ENCODE measurements around the gene DOCK7. TPM values are rescaled to one million over a fixed set of nuclear protein-coding genes. Genes with fewer than 3 reads are reported as not detected.

Gene DOCK7
- total RNA-seq, 3 donors from 2014 or later, result 35.7 to 60.7 (median 49.2) TPM

DNA sequence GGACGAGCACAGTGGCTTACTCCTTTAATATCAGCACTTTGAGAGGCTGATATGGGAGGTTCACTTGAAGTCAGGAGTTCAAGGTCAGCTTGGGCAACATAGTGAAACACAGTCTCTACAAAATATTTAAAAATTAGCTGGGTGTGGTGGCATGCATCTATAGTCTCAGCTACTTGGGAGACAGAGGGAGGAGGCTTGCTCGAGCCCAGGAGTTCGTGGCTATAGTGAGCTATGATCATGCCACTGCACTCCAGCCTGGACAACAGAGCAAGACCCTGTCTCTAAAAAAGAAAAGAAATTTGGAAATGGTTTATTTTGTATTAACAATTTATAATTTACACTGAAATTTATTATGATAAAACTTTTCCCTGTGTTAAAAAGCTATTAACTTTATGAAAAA is 92.5 kb downstream of the DOCK7 start:
- Histone ChIP-seq H3K4me3 (no peak overlapping the region), H3K9me3 (no peaks in the 10 kb centered on the region), H3K27ac (no peak overlapping the region), H3K4me1 (no peaks in the 10 kb centered on the region), H3K27me3 (no peaks in the 10 kb centered on the region), H3K36me3 (no peaks in the 10 kb centered on the region)
- TF ChIP-seq POLR2A (IDR thresholded peaks at IDR 0.05) (no peak), POLR2AphosphoS5 (IDR thresholded peaks at IDR 0.05) (no peak)
- TF ChIP-seq, protein P1, sequence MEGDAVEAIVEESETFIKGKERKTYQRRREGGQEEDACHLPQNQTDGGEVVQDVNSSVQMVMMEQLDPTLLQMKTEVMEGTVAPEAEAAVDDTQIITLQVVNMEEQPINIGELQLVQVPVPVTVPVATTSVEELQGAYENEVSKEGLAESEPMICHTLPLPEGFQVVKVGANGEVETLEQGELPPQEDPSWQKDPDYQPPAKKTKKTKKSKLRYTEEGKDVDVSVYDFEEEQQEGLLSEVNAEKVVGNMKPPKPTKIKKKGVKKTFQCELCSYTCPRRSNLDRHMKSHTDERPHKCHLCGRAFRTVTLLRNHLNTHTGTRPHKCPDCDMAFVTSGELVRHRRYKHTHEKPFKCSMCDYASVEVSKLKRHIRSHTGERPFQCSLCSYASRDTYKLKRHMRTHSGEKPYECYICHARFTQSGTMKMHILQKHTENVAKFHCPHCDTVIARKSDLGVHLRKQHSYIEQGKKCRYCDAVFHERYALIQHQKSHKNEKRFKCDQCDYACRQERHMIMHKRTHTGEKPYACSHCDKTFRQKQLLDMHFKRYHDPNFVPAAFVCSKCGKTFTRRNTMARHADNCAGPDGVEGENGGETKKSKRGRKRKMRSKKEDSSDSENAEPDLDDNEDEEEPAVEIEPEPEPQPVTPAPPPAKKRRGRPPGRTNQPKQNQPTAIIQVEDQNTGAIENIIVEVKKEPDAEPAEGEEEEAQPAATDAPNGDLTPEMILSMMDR (IDR thresholded peaks at IDR 0.05), result no peak
- intact Hi-C loops (cut with DNase I; ENCODE audit: low total_unique reads), result no loop called here
- DNase-seq (ENCODE audit: low spot score in 2 of 2), result no peak

DNA sequence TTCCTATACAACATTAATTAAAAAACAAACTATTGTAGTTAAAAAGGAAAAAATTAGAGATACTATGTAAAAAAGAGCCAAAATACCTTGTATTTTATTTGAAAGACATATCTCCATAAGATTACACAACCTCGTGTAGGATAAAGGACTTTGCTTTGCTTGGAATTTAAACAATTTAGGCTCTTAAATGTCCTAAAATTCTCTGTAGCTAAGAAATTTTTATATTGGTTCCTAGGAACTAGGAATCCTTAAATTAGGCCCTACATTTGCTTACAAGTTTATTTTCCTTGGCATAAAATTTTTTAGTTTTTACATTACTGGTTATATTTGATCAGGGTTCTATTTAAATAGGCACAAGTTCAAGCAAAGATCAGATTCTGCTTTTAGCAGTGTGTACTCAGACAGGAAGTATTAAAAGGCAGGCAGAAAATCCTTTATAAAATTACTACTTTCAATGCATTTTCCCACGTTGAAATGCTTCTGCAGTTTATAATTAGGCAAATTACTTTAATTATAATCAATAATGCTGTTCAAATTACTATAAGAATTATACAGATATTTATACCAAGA is 94.3 kb downstream of the DOCK7 start:
- TF ChIP-seq POLR2AphosphoS5 (IDR thresholded peaks at IDR 0.05) (no peak), POLR2A (IDR thresholded peaks at IDR 0.05) (no peak)
- TF ChIP-seq, protein P1 (IDR thresholded peaks at IDR 0.05), result no peak
- H3K4me3 ChIP-seq, result no peak overlapping the region
- no peaks in the 10 kb centered on the region for H3K9me3 ChIP-seq
- intact Hi-C loops (cut with DNase I; ENCODE audit: low total_unique reads), result no loop called here
- no peak for DNase-seq (ENCODE audit: low spot score in 2 of 2)
- no peaks in the 10 kb centered on the region for H3K36me3 ChIP-seq
- H3K4me1 ChIP-seq, result no peaks in the 10 kb centered on the region
- H3K27ac ChIP-seq, result no peak overlapping the region
- no peaks in the 10 kb centered on the region for H3K27me3 ChIP-seq

DNA sequence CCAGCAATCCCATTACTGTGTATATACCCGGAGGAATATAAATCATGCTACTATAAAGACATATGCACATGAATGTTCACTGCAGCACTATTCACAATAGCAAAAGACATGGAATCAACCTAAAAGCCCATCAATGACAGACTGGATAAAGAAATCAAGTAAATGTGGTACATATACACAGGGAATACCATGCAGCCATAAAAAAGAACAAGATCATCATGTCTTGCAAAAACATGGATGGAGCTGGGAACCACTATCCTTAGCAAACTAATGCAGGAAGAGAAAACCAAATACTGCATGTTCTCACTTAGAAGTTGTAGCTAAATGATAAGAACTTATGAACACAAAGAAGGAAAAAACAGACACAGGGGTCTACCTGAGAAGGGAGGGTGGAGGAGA is 97.2 kb downstream of the DOCK7 start:
- H3K9me3 ChIP-seq, result no peaks in the 10 kb centered on the region
- no peak overlapping the region for H3K27ac ChIP-seq
- no peaks in the 10 kb centered on the region for H3K27me3 ChIP-seq
- no peak for DNase-seq (ENCODE audit: low spot score in 2 of 2)
- H3K36me3 ChIP-seq, result no peaks in the 10 kb centered on the region
- H3K4me3 ChIP-seq, result no peak overlapping the region
- H3K4me1 ChIP-seq, result no peaks in the 10 kb centered on the region
- intact Hi-C loops (cut with DNase I; ENCODE audit: low total_unique reads), result no loop called here
- TF ChIP-seq POLR2AphosphoS5 (IDR thresholded peaks at IDR 0.05), result no peak
- TF ChIP-seq POLR2A (IDR thresholded peaks at IDR 0.05), result no peak
- TF ChIP-seq, protein P1 (IDR thresholded peaks at IDR 0.05), result no peak

DNA sequence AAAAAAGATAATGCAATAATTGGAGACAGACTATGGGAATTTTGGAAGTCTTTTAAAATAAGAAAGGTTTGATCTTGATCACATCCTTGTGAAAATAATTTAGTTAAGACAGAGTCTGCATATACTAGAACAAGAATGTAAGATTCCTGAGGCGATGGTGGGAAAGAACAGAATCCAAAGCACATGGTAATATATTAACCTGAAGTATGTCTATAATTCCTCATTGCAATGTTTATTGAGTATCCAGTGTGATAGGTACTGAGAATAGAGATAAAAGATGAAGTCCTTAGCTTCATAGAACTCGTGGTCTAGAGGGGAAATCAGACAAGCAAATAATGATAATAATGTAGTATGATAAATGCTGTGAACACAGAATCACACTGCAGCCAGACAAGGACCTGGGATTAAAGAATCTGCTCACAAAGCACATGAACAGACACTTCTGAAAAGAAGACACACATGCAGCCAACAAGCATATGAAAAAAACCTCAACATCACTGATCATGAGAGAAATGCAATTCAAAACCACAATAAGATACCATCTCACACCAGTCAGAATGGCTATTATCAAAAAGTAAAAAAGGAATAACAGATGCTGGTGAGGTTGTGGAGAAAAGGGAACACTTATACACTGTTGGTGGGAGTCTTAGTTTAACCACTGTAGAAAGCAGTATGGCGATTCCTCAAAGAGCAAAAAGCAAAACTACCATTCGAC is 97.8 kb downstream of the DOCK7 start:
- intact Hi-C loops (cut with DNase I; ENCODE audit: low total_unique reads), result no loop called here

DNA sequence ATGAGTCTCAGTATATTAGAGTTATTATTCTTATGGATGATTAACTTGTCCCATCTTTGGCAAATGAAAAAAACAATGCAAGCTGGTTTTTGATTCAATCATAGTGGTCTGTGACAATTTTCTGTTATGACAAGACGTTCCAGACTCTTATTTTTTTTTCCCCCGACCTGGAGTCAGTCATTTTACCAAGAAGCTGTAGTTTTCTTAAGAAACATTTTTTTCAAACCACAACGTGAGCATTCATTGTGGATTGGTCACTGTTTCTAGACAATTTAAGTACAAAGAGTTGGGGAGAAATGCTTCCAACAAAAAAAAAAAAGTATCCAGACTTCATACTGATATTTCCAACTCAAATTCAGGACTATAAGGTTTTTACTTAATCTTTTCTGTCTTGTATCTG is 98.9 kb downstream of the DOCK7 start:
- intact Hi-C loops (cut with DNase I; ENCODE audit: low total_unique reads), result no loop called here
- Histone ChIP-seq H3K36me3 (no peaks in the 10 kb centered on the region), H3K9me3 (no peaks in the 10 kb centered on the region), H3K4me3 (no peak overlapping the region), H3K4me1 (no peaks in the 10 kb centered on the region), H3K27ac (no peak overlapping the region), H3K27me3 (no peaks in the 10 kb centered on the region)
- DNase-seq (ENCODE audit: low spot score in 2 of 2), result no peak
- TF ChIP-seq POLR2AphosphoS5 (IDR thresholded peaks at IDR 0.05), result no peak
- TF ChIP-seq, protein P1 (IDR thresholded peaks at IDR 0.05), result no peak
- TF ChIP-seq POLR2A (IDR thresholded peaks at IDR 0.05), result no peak

More for the DNA sequence above, 97.8 kb downstream of the DOCK7 start:
- H3K9me3 ChIP-seq, result no peaks in the 10 kb centered on the region
- no peaks in the 10 kb centered on the region for H3K36me3 ChIP-seq
- no peaks in the 10 kb centered on the region for H3K4me1 ChIP-seq
- no peaks in the 10 kb centered on the region for H3K27me3 ChIP-seq
- H3K27ac ChIP-seq, result no peak overlapping the region
- TF ChIP-seq, protein P1 (IDR thresholded peaks at IDR 0.05), result no peak
- TF ChIP-seq POLR2A (IDR thresholded peaks at IDR 0.05) (no peak), POLR2AphosphoS5 (IDR thresholded peaks at IDR 0.05) (no peak)
- no peak overlapping the region for H3K4me3 ChIP-seq
- DNase-seq (ENCODE audit: low spot score in 2 of 2), result no peak

Data from breast epithelium (tissue), 4 donors.